Calu3 (cell line): ENCODE measurements around the gene LMO1. TPM values are rescaled to one million over a fixed set of nuclear protein-coding genes. Genes with fewer than 3 reads are reported as not detected.

Source experiments
- BruUV-seq: library from RNA; stranded (reverse); fragments of 400-500 nt; replicated peaks from 2 replicates; lab custom pipeline; 2021; lab: Mats Ljungman, UMichigan
- CTCF ChIA-PET: fragments of 300-600 bp; sonication (Branson Sonifier 250); formaldehyde crosslinking; loops from one replicate; lab custom pipeline; 2022; ENCODE audit warnings: antibody characterized with exemption; lab: Charles Lee
- DNase-seq: peaks from one replicate; pipeline ENCODE4 v3.0.0; 2022
- H3K27ac Mint-ChIP-seq: one replicate; pipeline ENCODE4 v1.8.0; 2022; ENCODE audit warnings: mixed read lengths; ENCODE audit not compliant: unreplicated experiment
- H3K27me3 Mint-ChIP-seq: one replicate; pipeline ENCODE4 v1.8.0; 2022; ENCODE audit warnings: mixed read lengths; ENCODE audit not compliant: unreplicated experiment
- H3K36me3 Mint-ChIP-seq: one replicate; pipeline ENCODE4 v1.8.0; 2022; ENCODE audit warnings: mild to moderate bottlenecking, moderate library complexity, mixed read lengths; ENCODE audit not compliant: insufficient read depth, unreplicated experiment
- H3K4me1 Mint-ChIP-seq: one replicate; pipeline ENCODE4 v1.8.0; 2022; ENCODE audit warnings: mild to moderate bottlenecking, low read depth, mixed read lengths; ENCODE audit not compliant: unreplicated experiment
- H3K4me3 Mint-ChIP-seq: one replicate; pipeline ENCODE4 v1.8.0; 2022; ENCODE audit warnings: mild to moderate bottlenecking, low read depth, moderate library complexity, mixed read lengths; ENCODE audit not compliant: unreplicated experiment
- H3K9me3 Mint-ChIP-seq: one replicate; pipeline ENCODE4 v1.8.0; 2022; ENCODE audit warnings: low read depth, mixed read lengths; ENCODE audit not compliant: unreplicated experiment
- intact Hi-C: fragments of 100-400 bp; cut with micrococcal nuclease; formaldehyde crosslinking; loops from one replicate; pipeline ENCODE4 v1.10.0; 2022; ENCODE audit not compliant: unreplicated experiment
- total RNA-seq: library from RNA; stranded (reverse); gene quantifications from 2 replicates; pipeline ENCODE4 v1.2.3, GENCODE V29; 2022
- TF ChIP-seq, protein P1 (sequence below): fragments of 200-600 bp; IDR thresholded peaks from one replicate; pipeline ENCODE4 v1.8.0; 2022; ENCODE audit warnings: antibody characterized with exemption; ENCODE audit not compliant: unreplicated experiment

The LMO1 gene
- total RNA-seq, 1 experiment from 2014 or later: not detected

DNA sequence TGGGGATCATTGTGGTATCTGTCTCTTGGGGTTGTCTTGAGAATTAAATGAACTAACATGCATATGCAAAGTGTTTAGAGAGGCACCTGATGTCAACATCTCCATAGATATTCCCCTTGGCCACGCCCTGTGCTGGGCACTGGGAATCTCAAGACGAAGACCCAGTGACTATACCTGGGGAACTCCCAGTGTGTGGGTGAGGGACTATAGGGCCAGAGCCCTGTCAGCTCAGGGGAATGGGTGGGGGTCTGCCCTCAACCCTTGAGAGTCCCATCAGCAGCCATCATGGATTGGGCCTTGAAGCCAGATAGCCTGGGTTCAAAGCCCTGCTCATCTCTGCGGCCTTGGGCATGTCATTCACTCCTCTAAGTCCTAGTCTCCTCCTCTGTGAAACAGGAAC is 21.6 kb upstream of the LMO1 start:
- CTCF ChIA-PET: no interaction called here

DNA sequence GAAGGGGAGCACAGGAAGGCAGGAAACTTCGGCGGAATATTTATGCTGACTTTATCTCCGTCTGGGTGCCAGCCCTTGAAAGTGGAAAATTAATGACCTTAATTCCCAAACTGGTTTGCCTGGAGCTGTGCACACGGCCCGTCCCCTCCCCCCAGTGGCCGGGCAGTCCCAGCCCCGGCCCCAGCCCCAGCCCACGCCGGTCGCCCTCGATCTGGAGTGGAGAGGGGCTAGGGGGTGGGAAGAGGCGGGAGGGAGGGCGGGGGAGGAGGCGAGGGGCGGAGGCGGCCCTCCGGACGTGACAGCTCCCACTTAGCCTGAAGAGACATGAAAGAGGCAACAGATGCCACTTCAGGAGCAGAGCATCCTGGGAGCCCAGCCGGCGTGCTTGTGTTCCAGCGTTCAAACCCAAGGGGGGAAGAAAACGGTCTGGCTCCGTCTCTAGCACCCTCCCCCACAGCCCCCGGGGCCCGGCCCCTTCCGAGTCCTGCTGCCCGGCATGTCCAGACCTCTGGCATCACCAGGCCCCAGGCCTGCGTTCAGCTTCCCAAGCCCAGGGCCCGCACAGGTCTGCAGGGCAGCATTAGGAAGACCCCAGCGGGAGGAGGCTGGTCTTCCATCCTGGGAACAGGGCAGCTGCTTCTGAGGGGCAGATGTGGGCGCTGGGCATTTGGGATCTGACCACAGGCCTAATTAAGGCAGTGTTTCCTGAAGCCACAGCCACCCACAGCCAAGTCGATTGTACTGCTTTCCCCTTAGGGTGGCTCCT is 20.0 kb upstream of the LMO1 start:
- no TSS peak for BruUV-seq
- TF ChIP-seq, protein P1, sequence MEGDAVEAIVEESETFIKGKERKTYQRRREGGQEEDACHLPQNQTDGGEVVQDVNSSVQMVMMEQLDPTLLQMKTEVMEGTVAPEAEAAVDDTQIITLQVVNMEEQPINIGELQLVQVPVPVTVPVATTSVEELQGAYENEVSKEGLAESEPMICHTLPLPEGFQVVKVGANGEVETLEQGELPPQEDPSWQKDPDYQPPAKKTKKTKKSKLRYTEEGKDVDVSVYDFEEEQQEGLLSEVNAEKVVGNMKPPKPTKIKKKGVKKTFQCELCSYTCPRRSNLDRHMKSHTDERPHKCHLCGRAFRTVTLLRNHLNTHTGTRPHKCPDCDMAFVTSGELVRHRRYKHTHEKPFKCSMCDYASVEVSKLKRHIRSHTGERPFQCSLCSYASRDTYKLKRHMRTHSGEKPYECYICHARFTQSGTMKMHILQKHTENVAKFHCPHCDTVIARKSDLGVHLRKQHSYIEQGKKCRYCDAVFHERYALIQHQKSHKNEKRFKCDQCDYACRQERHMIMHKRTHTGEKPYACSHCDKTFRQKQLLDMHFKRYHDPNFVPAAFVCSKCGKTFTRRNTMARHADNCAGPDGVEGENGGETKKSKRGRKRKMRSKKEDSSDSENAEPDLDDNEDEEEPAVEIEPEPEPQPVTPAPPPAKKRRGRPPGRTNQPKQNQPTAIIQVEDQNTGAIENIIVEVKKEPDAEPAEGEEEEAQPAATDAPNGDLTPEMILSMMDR: no peak
- Mint-ChIP-seq H3K4me1 (no peaks in the 10 kb centered on the region), H3K9me3 (no peaks in the 10 kb centered on the region), H3K36me3 (no peaks in the 10 kb centered on the region), H3K4me3 (no peak overlapping the region), H3K27me3 (peaks cover 39% of the 10 kb centered on the region), H3K27ac (no peak overlapping the region)
- no peak for DNase-seq
- CTCF ChIA-PET: no interaction called here
- intact Hi-C loops: no loop called here

More for the DNA sequence above, 21.6 kb upstream of the LMO1 start:
- no peak overlapping the region for H3K27ac Mint-ChIP-seq
- no peaks in the 10 kb centered on the region for H3K36me3 Mint-ChIP-seq
- DNase-seq: no peak
- TF ChIP-seq, protein P1: no peak
- no peaks in the 10 kb centered on the region for H3K9me3 Mint-ChIP-seq
- no peaks in the 10 kb centered on the region for H3K4me1 Mint-ChIP-seq
- intact Hi-C loops: no loop called here
- H3K4me3 Mint-ChIP-seq: no peak overlapping the region
- BruUV-seq: no TSS peak
- H3K27me3 Mint-ChIP-seq: peaks cover 50% of the 10 kb centered on the region

DNA sequence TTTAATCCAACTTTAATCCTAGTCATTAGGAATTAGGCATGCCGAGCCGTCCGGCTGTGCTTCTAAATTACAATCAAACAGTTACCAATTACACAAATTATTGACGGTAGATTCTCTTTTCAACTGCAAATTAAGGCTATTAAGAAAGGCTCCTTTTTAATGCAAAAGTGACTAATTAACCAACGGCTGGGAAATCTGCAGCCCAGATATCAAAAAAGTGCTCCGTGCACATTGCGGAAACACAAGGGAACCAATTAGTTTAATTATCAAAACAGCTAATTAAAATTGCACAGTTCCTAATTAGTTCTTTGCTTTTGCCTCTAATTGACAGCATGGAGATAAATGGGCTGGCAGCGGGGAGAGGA is 19.4 kb upstream of the LMO1 start:
- BruUV-seq: no TSS peak
- Mint-ChIP-seq H3K27me3 (peaks cover 34% of the 10 kb centered on the region), H3K36me3 (no peaks in the 10 kb centered on the region), H3K27ac (no peak overlapping the region), H3K9me3 (no peaks in the 10 kb centered on the region), H3K4me1 (no peaks in the 10 kb centered on the region), H3K4me3 (no peak overlapping the region)
- intact Hi-C loops: no loop called here
- TF ChIP-seq, protein P1: no peak
- CTCF ChIA-PET: no interaction called here
- DNase-seq: no peak

DNA sequence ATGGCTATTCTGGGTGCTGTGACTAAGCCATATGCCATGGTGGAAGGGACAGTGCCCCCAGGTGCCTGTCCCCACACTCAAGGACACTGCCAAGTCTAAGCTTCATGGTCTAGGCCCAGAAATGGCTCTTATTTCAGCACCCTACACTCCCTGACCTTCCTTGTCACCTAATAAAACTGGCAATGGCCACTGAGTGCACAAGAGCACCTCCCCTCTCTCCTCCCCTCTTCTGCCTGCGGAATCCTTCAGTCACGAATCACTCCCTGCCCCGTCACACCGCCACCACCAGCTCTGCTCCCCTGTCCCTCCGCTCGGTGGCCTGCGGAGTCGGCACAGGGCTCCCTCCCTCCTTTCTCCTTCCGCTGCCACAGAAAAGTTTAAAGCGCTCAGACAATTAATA is 19.0 kb upstream of the LMO1 start:
- Mint-ChIP-seq H3K27ac (no peak overlapping the region), H3K4me3 (no peak overlapping the region), H3K9me3 (no peaks in the 10 kb centered on the region), H3K36me3 (no peaks in the 10 kb centered on the region), H3K27me3 (peaks cover 30% of the 10 kb centered on the region), H3K4me1 (no peaks in the 10 kb centered on the region)
- CTCF ChIA-PET: no interaction called here
- intact Hi-C loops: no loop called here
- TF ChIP-seq, protein P1: no peak
- BruUV-seq: no TSS peak
- DNase-seq: no peak
